GM12878 (cell line): Measurements from ENCODE around the gene DCLK2. TPM values are rescaled to one million over a fixed set of nuclear protein-coding genes. Genes with fewer than 3 reads are reported as not detected.

Source experiments
- ATAC-seq: fragments of 200-7000 bp; cut with Tn5 transposase; 3 replicates; pipeline ENCODE4 v1.9.1; 2020; ENCODE audit warnings: mild to moderate bottlenecking, moderate library complexity
- BruUV-seq: library from RNA; stranded (reverse); fragments of 400-500 nt; replicated peaks from 2 replicates; lab custom pipeline; 2021; lab: Mats Ljungman, UMichigan
- CTCF ChIA-PET: fragments of 300-600 bp; sonication (Branson Sonifier 250); formaldehyde crosslinking; extraction: SDS; loops from one replicate; lab custom pipeline; 2021; ENCODE audit warnings: inconsistent platforms; lab: Yijun Ruan, JAX
- POLR2A ChIA-PET: fragments of 350-600 bp; formaldehyde crosslinking; extraction: SDS; loops from one replicate; lab custom pipeline; 2021; ENCODE audit warnings: inconsistent platforms; lab: Charles Lee
- RAD21 ChIA-PET: fragments of 300-600 bp; sonication (Branson Sonifier 250); formaldehyde crosslinking; loops from one replicate; lab custom pipeline; 2023; ENCODE audit warnings: antibody characterized with exemption; ENCODE audit not compliant: unreplicated experiment; lab: Charles Lee
- SMC1A ChIA-PET: fragments of 300-600 bp; sonication (Branson Sonifier 250); formaldehyde crosslinking; loops from one replicate; lab custom pipeline; 2023; ENCODE audit not compliant: unreplicated experiment, uncharacterized antibody; lab: Charles Lee
- DNase-seq: peaks from one replicate; pipeline ENCODE4 v3.0.0-alpha.2; 2011; ENCODE audit warnings: low read depth, low spot score
- FAIRE-seq: peaks from 3 replicates; lab custom pipeline; 2011; peaks lifted over from hg19 to GRCh38; lab: Jason Lieb, UNC
- H2AFZ ChIP-seq: 2 replicates; pipeline ENCODE4 v1.6.0; 2011; ENCODE audit warnings: low read depth, low read length, control low read depth; ENCODE audit not compliant: control insufficient read depth
- H3K27ac ChIP-seq: 2 replicates; pipeline ENCODE4 v1.5.1; 2011; ENCODE audit warnings: control low read depth; ENCODE audit not compliant: control insufficient read depth, insufficient read depth
- H3K27me3 ChIP-seq, 2 experiments: replicated peaks in 1 of 2; 2 replicates each; pipeline versions ENCODE4 v1.6.0 to v1.6.1; 2011; ENCODE audit warnings: low read length in 1 of 2; ENCODE audit not compliant: control insufficient read depth in 2 of 2, insufficient read depth in 2 of 2
- H3K36me3 ChIP-seq, 2 experiments: 2 replicates each; pipeline ENCODE4 v1.5.1; 2011; ENCODE audit warnings: low read length in 1 of 2; ENCODE audit not compliant: control insufficient read depth in 2 of 2, insufficient read depth in 2 of 2
- H3K4me1 ChIP-seq: 2 replicates; pipeline ENCODE4 v1.6.1; 2011; ENCODE audit warnings: mild to moderate bottlenecking, low read length, moderate library complexity, mixed read lengths; ENCODE audit not compliant: control insufficient read depth, insufficient read depth
- H3K4me2 ChIP-seq: 2 replicates; pipeline ENCODE4 v1.6.0; 2011; ENCODE audit warnings: control low read depth; ENCODE audit not compliant: control insufficient read depth, insufficient read depth
- H3K4me3 ChIP-seq: fragments of 200-600 bp; sonication (generic); 2 replicates; pipeline ENCODE4 v1.5.1; 2016
- H3K79me2 ChIP-seq: 2 replicates; pipeline ENCODE4 v1.6.0; 2011; ENCODE audit warnings: low read length; ENCODE audit not compliant: control insufficient read depth, insufficient read depth
- H3K9ac ChIP-seq: 2 replicates; pipeline ENCODE4 v1.8.0; 2011; ENCODE audit warnings: low read length, control low read depth, mixed read lengths; ENCODE audit not compliant: control insufficient read depth, insufficient read depth
- H3K9me3 ChIP-seq: replicated peaks from 3 replicates; pipeline ENCODE4 v1.5.1; 2011; ENCODE audit warnings: mild to moderate bottlenecking, low read length; ENCODE audit not compliant: control insufficient read depth, insufficient read depth
- H4K20me1 ChIP-seq: 2 replicates; pipeline ENCODE4 v1.6.0; 2011; ENCODE audit not compliant: control insufficient read depth, insufficient read depth
- ASH2L ChIP-seq: fragments of 300-600, 200-600 bp; sonication (generic); IDR thresholded peaks from 2 replicates; pipeline ENCODE4 v1.6.1; 2017; ENCODE audit warnings: low read depth, mild to moderate bottlenecking, borderline replicate concordance
- BACH1 ChIP-seq: fragments of 450-650 bp; IDR thresholded peaks from 2 replicates; pipeline ENCODE4 v1.6.1; 2017; ENCODE audit warnings: mild to moderate bottlenecking, borderline replicate concordance
- BHLHE40 ChIP-seq, 2 experiments: fragments of 450-650 bp in 1 of 2; IDR thresholded peaks; 2 replicates each; pipeline ENCODE4 v1.6.1; 2011 to 2017; ENCODE audit warnings: low read depth in 2 of 2, borderline replicate concordance in 1 of 2, improper control_type of control experiment in 1 of 2, low read length in 1 of 2, mild to moderate bottlenecking in 1 of 2
- CHD1 ChIP-seq: IDR thresholded peaks from 2 replicates; pipeline ENCODE4 v1.6.1; 2012; ENCODE audit warnings: low read depth, low read length, improper control_type of control experiment
- HDAC2 ChIP-seq: fragments of 200-600 bp; sonication (generic); IDR thresholded peaks from 2 replicates; pipeline ENCODE4 v1.6.1; 2017
- IRF4 ChIP-seq: IDR thresholded peaks from 2 replicates; pipeline ENCODE4 v1.6.1; 2011; ENCODE audit warnings: low read depth, low read length
- MLLT1 ChIP-seq: fragments of 450-650 bp; IDR thresholded peaks from 2 replicates; pipeline ENCODE4 v1.6.1; 2016; ENCODE audit warnings: mild to moderate bottlenecking
- NBN ChIP-seq: fragments of 450-650 bp; IDR thresholded peaks from 2 replicates; pipeline ENCODE4 v1.6.1; 2016
- RAD21 ChIP-seq: IDR thresholded peaks from 2 replicates; pipeline ENCODE4 v1.6.1; 2011; ENCODE audit warnings: mild to moderate bottlenecking, low read depth, low read length, moderate library complexity; ENCODE audit not compliant: insufficient read depth
- RFX5 ChIP-seq: IDR thresholded peaks from 2 replicates; pipeline ENCODE4 v1.6.1; 2011; ENCODE audit warnings: low read depth, low read length, improper control_type of control experiment
- SMAD5 ChIP-seq: IDR thresholded peaks from 2 replicates; pipeline ENCODE4 v1.6.1; 2016; ENCODE audit warnings: antibody characterized with exemption, low read depth
- STAT1 ChIP-seq: fragments of 450-650 bp; conservative IDR thresholded peaks from 2 replicates; pipeline ENCODE4 v1.6.1; 2014; ENCODE audit warnings: antibody characterized with exemption, mild to moderate bottlenecking
- ZBTB11 ChIP-seq: fragments of 450-650 bp; formaldehyde crosslinking; IDR thresholded peaks from 2 replicates; pipeline ENCODE4 v1.5.0; 2022; ENCODE audit warnings: mild to moderate bottlenecking, missing genetic modification characterization
- ZBTB33 ChIP-seq: fragments of 450-650 bp; IDR thresholded peaks from 2 replicates; pipeline ENCODE4 v1.6.1; 2017; ENCODE audit warnings: mild to moderate bottlenecking
- WGBS: methylation state at CpG from one replicate; pipeline ENCODE4 v1.1.6; 2016; ENCODE audit warnings: low lambda C conversion rate; ENCODE audit not compliant: insufficient replicate concordance, insufficient coverage; ENCODE audit errors: missing lambda C conversion rate; 5-methylcytosine and 5-hydroxymethylcytosine counted together
- in situ Hi-C: fragments of 300-500 bp; cut with MboI; formaldehyde crosslinking; loops from 9 replicates; pipeline ENCODE4 v1.14.3; 2018; ENCODE audit warnings: mixed read lengths
- intact Hi-C: fragments of 100-400 bp; cut with micrococcal nuclease; formaldehyde crosslinking; loops from one replicate; pipeline ENCODE4 v1.14.2; 2022; ENCODE audit not compliant: unreplicated experiment
- polyA plus RNA-seq, 11 experiments: library from polyadenylated mRNA; depleted of rRNA in 4 of 11; unstranded in 6 of 11; stranded (reverse) in 5 of 11; fragments of >200 nt; fragmentation: Nextera tagmentation in 4 of 11; fragmentation: Illumina TruSeq in 1 of 11; extraction: Ambion mirVana in 4 of 11; extraction: Trizol in 1 of 11; gene quantifications; 1 replicate in 1 of 11; 2 replicates in 10 of 11; pipeline versions ENCODE4 v1.2.1 to v1.2.3, GENCODE V29; 2011 to 2016; ENCODE audit warnings: inconsistent platforms in 2 of 11, missing spikeins in 2 of 11, low read depth in 1 of 11
- total RNA-seq, 4 experiments: library from RNA; depleted of rRNA in 3 of 4; stranded (reverse); fragments of >200 nt in 3 of 4; fragmentation: Illumina TruSeq in 1 of 4; extraction: Trizol in 1 of 4; gene quantifications; 2 replicates each; pipeline versions ENCODE4 v1.2.1 to v1.2.3, GENCODE V29; 2013 to 2021

DCLK2 gene
- total and polyA plus RNA-seq, 10 of the 15 experiments (the other 5 are each of a cell fraction or from before 2014, with no cell fraction given) = not detected

GRCh38 chr4:150283689-150284088, 205.4 kb downstream of the DCLK2 start:
- BruUV-seq = no TSS peak
- no peaks in the 10 kb centered on the region for H3K9me3 ChIP-seq
- H3K9ac ChIP-seq = no peak overlapping the region
- ChIA-PET POLR2A (no interaction called here), RAD21 (no interaction called here), CTCF (interaction anchor here (0.7 to 0.8 kb wide), 2 partner anchors 10 to 583 kb away, joined by 3 read pairs; no protein-coding TSS in a partner anchor), SMC1A (interaction anchor here (1.0 kb wide), 1 partner anchor 9 kb away, joined by 3 read pairs; no protein-coding TSS in a partner anchor)
- in situ Hi-C loops = no loop called here
- intact Hi-C loops = no loop called here
- no peak for TF ChIP-seq STAT1
- TF ChIP-seq BHLHE40 (IDR thresholded peaks at IDR 0.05; ENCODE audit: borderline replicate concordance in 1 of 2, low read depth in 2 of 2, low read length in 1 of 2) = no peak
- TF ChIP-seq CHD1 = no peak
- no peak for TF ChIP-seq NBN
- no peak for TF ChIP-seq RAD21
- TF ChIP-seq ASH2L = no peak
- no peak for TF ChIP-seq RFX5
- TF ChIP-seq BACH1 = no peak
- TF ChIP-seq SMAD5 = no peak
- no peak for TF ChIP-seq ZBTB11 (CRISPR knock-in tag)
- no peak for TF ChIP-seq ZBTB33
- no peak for TF ChIP-seq MLLT1
- TF ChIP-seq HDAC2 = no peak
- no peak for TF ChIP-seq IRF4
- H3K27ac ChIP-seq = no peak overlapping the region
- FAIRE-seq (no peak), DNase-seq (no peak), ATAC-seq (no peak)
- no peaks in the 10 kb centered on the region for H3K79me2 ChIP-seq
- H2AFZ ChIP-seq = no peak overlapping the region
- no peak overlapping the region for H3K4me2 ChIP-seq
- no peaks in the 10 kb centered on the region for H3K27me3 ChIP-seq
- 95% methylated on average over 1 of the region's 1 CpG for WGBS
- no peaks in the 10 kb centered on the region for H4K20me1 ChIP-seq
- H3K4me1 ChIP-seq = no peaks in the 10 kb centered on the region
- H3K36me3 ChIP-seq = peaks cover 0 to 14% of the 10 kb centered on the region in 2 experiments; a peak in 2 of 4 replicates
- no peak overlapping the region for H3K4me3 ChIP-seq
